ENCODE results near the gene DAPK1. TPM values are rescaled to one million over a fixed set of nuclear protein-coding genes. Genes with fewer than 3 reads are reported as not detected.

The DAPK1 gene
- polyA plus RNA-seq, 1 experiment, result 5.4 TPM

DNA sequence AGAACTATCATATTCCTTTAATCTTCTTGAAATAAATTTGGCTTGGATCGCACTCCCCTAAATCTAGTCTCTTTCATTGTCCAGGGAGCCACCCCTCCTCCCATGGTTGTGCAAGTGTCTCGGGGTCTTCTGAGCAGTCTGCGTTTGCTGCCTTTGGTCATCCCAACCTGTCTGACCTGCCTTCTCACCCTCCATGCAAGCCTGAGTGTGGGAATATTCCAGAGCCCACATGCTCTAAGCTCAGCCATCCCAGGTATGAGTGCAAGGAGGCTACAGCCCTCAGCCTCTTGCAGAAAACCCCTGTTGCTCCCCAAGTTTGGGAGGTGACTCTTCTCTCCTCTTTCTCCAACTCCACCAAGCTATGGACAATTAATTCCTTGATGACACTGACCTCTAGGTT is 220.6 kb downstream of the DAPK1 start:
- no peaks in the 10 kb centered on the region for H3K36me3 ChIP-seq (ENCODE audit: control insufficient read depth, insufficient read depth, low read length)
- H3K27me3 ChIP-seq (ENCODE audit: control insufficient read depth, insufficient read depth, low read length), result no peaks in the 10 kb centered on the region
- TF ChIP-seq, protein P1, sequence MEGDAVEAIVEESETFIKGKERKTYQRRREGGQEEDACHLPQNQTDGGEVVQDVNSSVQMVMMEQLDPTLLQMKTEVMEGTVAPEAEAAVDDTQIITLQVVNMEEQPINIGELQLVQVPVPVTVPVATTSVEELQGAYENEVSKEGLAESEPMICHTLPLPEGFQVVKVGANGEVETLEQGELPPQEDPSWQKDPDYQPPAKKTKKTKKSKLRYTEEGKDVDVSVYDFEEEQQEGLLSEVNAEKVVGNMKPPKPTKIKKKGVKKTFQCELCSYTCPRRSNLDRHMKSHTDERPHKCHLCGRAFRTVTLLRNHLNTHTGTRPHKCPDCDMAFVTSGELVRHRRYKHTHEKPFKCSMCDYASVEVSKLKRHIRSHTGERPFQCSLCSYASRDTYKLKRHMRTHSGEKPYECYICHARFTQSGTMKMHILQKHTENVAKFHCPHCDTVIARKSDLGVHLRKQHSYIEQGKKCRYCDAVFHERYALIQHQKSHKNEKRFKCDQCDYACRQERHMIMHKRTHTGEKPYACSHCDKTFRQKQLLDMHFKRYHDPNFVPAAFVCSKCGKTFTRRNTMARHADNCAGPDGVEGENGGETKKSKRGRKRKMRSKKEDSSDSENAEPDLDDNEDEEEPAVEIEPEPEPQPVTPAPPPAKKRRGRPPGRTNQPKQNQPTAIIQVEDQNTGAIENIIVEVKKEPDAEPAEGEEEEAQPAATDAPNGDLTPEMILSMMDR (IDR thresholded peaks at IDR 0.05; ENCODE audit: insufficient read depth, low read depth, low read length), result no peak
- ChIA-PET POLR2A (no interaction called here), CTCF (no interaction called here)
- no peak for DNase-seq (ENCODE audit: low read depth)
- H3K4me3 ChIP-seq (ENCODE audit: low read depth, low read length), result no peak overlapping the region

DNA sequence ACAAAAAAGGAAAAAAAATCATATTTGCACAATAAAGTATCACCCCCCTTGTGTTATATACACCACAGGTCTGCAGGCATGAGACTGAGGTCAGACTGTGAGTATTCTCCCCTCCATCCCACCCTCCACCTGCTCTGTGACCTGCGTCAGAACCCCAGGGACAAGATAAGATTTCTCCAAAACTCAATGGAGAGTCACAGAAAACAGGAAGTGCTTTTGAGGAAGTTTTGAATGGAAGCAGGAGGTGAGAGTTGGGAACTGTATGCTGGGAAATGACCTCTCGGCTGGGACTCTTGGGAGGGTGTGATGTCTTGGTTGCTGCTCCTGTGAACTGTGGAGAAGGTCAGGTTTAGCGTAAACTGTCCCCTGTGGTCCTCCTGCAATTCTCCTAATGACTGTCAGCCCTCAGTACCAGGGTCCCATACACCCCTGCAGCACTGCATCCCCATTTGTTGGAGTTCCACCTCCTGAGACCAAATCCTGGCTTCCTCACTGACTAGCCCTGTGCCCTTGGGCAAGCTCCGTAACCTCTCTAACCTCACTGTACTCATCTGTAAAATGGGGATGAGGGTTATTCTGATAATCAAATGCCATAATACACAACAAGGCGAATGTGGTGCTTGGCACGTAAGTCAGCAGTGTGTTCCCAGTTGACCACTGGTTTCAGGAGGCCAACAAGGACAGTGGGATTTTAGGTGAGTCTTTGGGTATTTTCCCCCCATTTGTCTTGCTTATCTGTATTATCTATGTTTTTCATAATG is 221.4 kb downstream of the DAPK1 start:
- Histone ChIP-seq H3K4me3 (ENCODE audit: low read depth, low read length) (no peak overlapping the region), H3K36me3 (ENCODE audit: control insufficient read depth, insufficient read depth, low read length) (no peaks in the 10 kb centered on the region), H3K27me3 (ENCODE audit: control insufficient read depth, insufficient read depth, low read length) (no peaks in the 10 kb centered on the region)
- CTCF ChIA-PET, result no interaction called here
- TF ChIP-seq, protein P1 (IDR thresholded peaks at IDR 0.05; ENCODE audit: insufficient read depth, low read depth, low read length), result no peak
- DNase-seq (ENCODE audit: low read depth), result no peak
- POLR2A ChIA-PET, result no interaction called here

DNA sequence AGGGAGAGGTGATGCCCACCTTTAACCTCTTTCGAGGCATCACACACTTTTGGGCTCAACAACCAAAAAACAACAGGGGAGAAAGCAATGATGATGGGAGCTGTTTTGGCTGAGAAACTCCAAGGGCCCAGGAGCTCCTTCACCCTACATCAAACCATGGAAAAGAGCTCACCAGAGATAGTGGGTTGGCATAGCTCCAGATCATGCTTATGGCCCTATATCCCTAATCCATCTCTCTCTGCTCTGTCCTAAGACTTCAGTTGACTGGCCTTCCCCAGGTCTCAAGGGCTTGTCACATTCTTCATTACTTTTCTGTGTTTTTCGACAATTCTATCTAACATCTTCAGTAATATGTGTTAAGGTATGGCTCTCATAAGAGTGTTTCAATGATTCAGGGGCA is 222.5 kb downstream of the DAPK1 start:
- Histone ChIP-seq H3K36me3 (ENCODE audit: control insufficient read depth, insufficient read depth, low read length) (no peaks in the 10 kb centered on the region), H3K4me3 (ENCODE audit: low read depth, low read length) (no peak overlapping the region), H3K27me3 (ENCODE audit: control insufficient read depth, insufficient read depth, low read length) (no peaks in the 10 kb centered on the region)
- DNase-seq (ENCODE audit: low read depth), result no peak
- ChIA-PET CTCF (no interaction called here), POLR2A (no interaction called here)
- TF ChIP-seq, protein P1 (IDR thresholded peaks at IDR 0.05; ENCODE audit: insufficient read depth, low read depth, low read length), result no peak

DNA sequence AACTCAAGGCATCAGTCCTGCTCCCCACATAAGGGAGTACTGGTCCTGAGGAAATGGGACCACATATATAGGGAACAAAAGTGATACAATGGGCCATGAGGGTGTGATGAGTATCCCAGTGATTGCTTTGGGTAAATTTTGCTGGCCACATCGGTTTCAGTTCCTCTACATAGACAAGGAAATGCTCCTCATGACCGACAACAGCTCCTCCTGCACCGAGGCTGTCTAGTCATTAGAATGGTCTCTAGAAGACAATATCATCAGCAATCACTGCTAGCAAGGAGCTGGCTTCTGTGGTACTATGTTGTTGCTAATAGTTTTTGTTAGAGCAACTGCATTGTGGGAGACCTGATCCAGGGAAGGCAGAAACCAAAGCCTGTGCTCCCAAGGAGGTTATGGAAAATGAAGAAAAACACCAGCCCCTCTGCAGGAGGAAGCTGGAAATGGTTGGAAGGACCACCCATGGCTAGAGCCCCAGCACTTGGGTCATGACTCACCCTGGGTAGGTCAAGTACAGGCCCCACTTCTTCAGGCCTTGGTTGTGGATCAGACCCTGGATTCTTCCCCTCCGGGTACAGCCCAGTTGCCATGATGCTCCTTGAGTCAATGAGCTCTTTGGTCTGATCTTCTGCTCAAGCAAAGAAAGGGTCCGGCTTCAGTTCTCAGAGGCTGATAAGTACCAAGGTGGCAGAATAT is 224.9 kb downstream of the DAPK1 start:
- H3K36me3 ChIP-seq (ENCODE audit: control insufficient read depth, insufficient read depth, low read length), result no peaks in the 10 kb centered on the region
- H3K4me3 ChIP-seq (ENCODE audit: low read depth, low read length), result no peak overlapping the region
- ChIA-PET CTCF (interaction anchor here (0.8 to 0.9 kb wide), 2 partner anchors 9 to 11 kb away, joined by 3 read pairs; no protein-coding TSS in a partner anchor), POLR2A (no interaction called here)
- TF ChIP-seq, protein P1 (IDR thresholded peaks at IDR 0.05; ENCODE audit: insufficient read depth, low read depth, low read length), result no peak
- no peak for DNase-seq (ENCODE audit: low read depth)
- H3K27me3 ChIP-seq (ENCODE audit: control insufficient read depth, insufficient read depth, low read length), result no peaks in the 10 kb centered on the region

DNA sequence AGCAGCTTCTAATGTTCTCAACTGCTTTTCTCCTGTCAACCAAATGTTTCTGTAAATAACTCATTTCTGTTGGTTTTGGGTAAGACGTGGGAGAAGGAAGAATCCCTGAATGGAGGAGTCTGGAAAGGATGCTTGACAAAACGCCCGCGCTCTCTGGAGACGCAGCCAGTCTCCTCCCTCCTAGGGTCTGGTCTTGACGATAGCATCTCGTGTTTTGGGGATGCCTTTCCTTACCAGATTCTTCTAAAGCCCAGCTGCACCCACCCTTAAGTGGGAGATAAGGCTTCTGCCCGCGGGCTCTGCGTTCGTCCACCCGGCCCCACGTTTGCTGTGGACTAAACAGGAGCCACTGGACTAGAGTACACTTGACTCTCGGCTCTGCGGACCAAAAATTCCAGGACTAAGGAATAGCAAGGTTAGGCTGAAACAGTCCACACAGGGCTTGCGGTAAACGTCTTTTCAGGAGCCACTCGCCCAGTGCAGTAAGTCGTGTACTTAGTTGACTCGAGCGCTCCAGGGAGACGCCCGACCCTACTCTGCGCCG is 227.8 kb downstream of the DAPK1 start:
- Histone ChIP-seq H3K36me3 (ENCODE audit: control insufficient read depth, insufficient read depth, low read length) (peaks cover 6% of the 10 kb centered on the region; the same call in 1 of the 2 replicates), H3K27me3 (ENCODE audit: control insufficient read depth, insufficient read depth, low read length) (no peaks in the 10 kb centered on the region), H3K4me3 (ENCODE audit: low read depth, low read length) (peak overlapping the region; percentile 77)
- peak; percentile 8 for DNase-seq (ENCODE audit: low read depth)
- TF ChIP-seq, protein P1 (IDR thresholded peaks at IDR 0.05; ENCODE audit: insufficient read depth, low read depth, low read length), result no peak
- ChIA-PET POLR2A (no interaction called here), CTCF (interaction anchor here (0.9 to 3.6 kb wide), 6 partner anchors 10 to 101 kb away, joined by 3 to 23 read pairs (median 5); no protein-coding TSS in a partner anchor)
